ENCODE measurements around the gene TSPAN11. TPM values are rescaled to one million over a fixed set of nuclear protein-coding genes. Genes with fewer than 3 reads are reported as not detected.

TSPAN11 gene
- total and polyA plus RNA-seq, 2 experiments from 2014 or later: 5.2 to 9.6 TPM

GRCh38 chr12:30939234-30939633, 12.7 kb downstream of the TSPAN11 start:
- Histone ChIP-seq H3K27ac (no peak overlapping the region), H4K20me1 (ENCODE audit: insufficient read depth, poor library complexity, severe bottlenecking) (no peaks in the 10 kb centered on the region), H3K4me2 (no peak overlapping the region), H2AFZ (no peak overlapping the region), H3K9me3 (ENCODE audit: low read depth) (no peaks in the 10 kb centered on the region), H3K36me3 (replicated peaks; ENCODE audit: insufficient read depth, low read depth) (no peaks in the 10 kb centered on the region), H3K79me2 (no peaks in the 10 kb centered on the region), H3K4me1 (ENCODE audit: insufficient read depth) (no peaks in the 10 kb centered on the region), H3K4me3 (no peak overlapping the region), H3K27me3 (peaks cover 2% of the 10 kb centered on the region), H3K9me2 (replicated peaks; ENCODE audit: insufficient read depth) (no peaks in the 10 kb centered on the region)
- DNase-seq (ENCODE audit: low spot score): no peak
- TF ChIP-seq, protein P1, sequence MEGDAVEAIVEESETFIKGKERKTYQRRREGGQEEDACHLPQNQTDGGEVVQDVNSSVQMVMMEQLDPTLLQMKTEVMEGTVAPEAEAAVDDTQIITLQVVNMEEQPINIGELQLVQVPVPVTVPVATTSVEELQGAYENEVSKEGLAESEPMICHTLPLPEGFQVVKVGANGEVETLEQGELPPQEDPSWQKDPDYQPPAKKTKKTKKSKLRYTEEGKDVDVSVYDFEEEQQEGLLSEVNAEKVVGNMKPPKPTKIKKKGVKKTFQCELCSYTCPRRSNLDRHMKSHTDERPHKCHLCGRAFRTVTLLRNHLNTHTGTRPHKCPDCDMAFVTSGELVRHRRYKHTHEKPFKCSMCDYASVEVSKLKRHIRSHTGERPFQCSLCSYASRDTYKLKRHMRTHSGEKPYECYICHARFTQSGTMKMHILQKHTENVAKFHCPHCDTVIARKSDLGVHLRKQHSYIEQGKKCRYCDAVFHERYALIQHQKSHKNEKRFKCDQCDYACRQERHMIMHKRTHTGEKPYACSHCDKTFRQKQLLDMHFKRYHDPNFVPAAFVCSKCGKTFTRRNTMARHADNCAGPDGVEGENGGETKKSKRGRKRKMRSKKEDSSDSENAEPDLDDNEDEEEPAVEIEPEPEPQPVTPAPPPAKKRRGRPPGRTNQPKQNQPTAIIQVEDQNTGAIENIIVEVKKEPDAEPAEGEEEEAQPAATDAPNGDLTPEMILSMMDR (IDR thresholded peaks at IDR 0.05; ENCODE audit: poor library complexity): no peak
- TF ChIP-seq EZH2phosphoT487 (IDR thresholded peaks at IDR 0.05; ENCODE audit: low read depth, severe bottlenecking, unreplicated experiment) (no peak), EZH2 (IDR thresholded peaks at IDR 0.05; ENCODE audit: borderline replicate concordance) (no peak)
- WGBS (ENCODE audit: low lambda C conversion rate, missing lambda C conversion rate): 88% methylated on average over 4 of the region's 4 CpGs

- Histone ChIP-seq H3K27me3 (no peaks in the 10 kb centered on the region), H2AFZ (no peak overlapping the region), H3K9me2 (replicated peaks; ENCODE audit: insufficient read depth) (no peaks in the 10 kb centered on the region), H3K27ac (no peak overlapping the region), H4K20me1 (ENCODE audit: insufficient read depth, poor library complexity, severe bottlenecking) (no peaks in the 10 kb centered on the region), H3K79me2 (no peaks in the 10 kb centered on the region), H3K4me1 (ENCODE audit: insufficient read depth) (no peaks in the 10 kb centered on the region), H3K4me3 (no peak overlapping the region), H3K9me3 (ENCODE audit: low read depth) (no peaks in the 10 kb centered on the region), H3K36me3 (replicated peaks; ENCODE audit: insufficient read depth, low read depth) (no peaks in the 10 kb centered on the region), H3K4me2 (no peak overlapping the region)
- 83% methylated on average over 1 of the region's 1 CpG for WGBS (ENCODE audit: low lambda C conversion rate, missing lambda C conversion rate)
- TF ChIP-seq, protein P1 (IDR thresholded peaks at IDR 0.05; ENCODE audit: poor library complexity): no peak
- TF ChIP-seq EZH2phosphoT487 (IDR thresholded peaks at IDR 0.05; ENCODE audit: low read depth, severe bottlenecking, unreplicated experiment) (no peak), EZH2 (IDR thresholded peaks at IDR 0.05; ENCODE audit: borderline replicate concordance) (no peak)
- DNase-seq (ENCODE audit: low spot score): no peak
Measured at GRCh38 chr12:30942486-30942885, 15.9 kb downstream of the TSPAN11 start.

GRCh38 chr12:30942936-30943335, 16.4 kb downstream of the TSPAN11 start:
- TF ChIP-seq, protein P1 (IDR thresholded peaks at IDR 0.05; ENCODE audit: poor library complexity): no peak
- no peak for TF ChIP-seq EZH2phosphoT487 (IDR thresholded peaks at IDR 0.05; ENCODE audit: low read depth, severe bottlenecking, unreplicated experiment)
- no peak for TF ChIP-seq EZH2 (IDR thresholded peaks at IDR 0.05; ENCODE audit: borderline replicate concordance)
- H2AFZ ChIP-seq: no peak overlapping the region

More at GRCh38 chr12:30942936-30943335, 16.4 kb downstream of the TSPAN11 start:
- H3K27ac ChIP-seq: no peak overlapping the region
- no peaks in the 10 kb centered on the region for H4K20me1 ChIP-seq (ENCODE audit: insufficient read depth, poor library complexity, severe bottlenecking)
- H3K4me3 ChIP-seq: no peak overlapping the region
- no peak overlapping the region for H3K4me2 ChIP-seq
- no peaks in the 10 kb centered on the region for H3K9me2 ChIP-seq (replicated peaks; ENCODE audit: insufficient read depth)
- no peaks in the 10 kb centered on the region for H3K27me3 ChIP-seq
- no peaks in the 10 kb centered on the region for H3K36me3 ChIP-seq (replicated peaks; ENCODE audit: insufficient read depth, low read depth)
- no peaks in the 10 kb centered on the region for H3K79me2 ChIP-seq
- no peak for DNase-seq (ENCODE audit: low spot score)
- H3K4me1 ChIP-seq (ENCODE audit: insufficient read depth): no peaks in the 10 kb centered on the region
- no peaks in the 10 kb centered on the region for H3K9me3 ChIP-seq (ENCODE audit: low read depth)
- 85% methylated on average over 7 of the region's 7 CpGs for whole genome bisulfite sequencing (ENCODE audit: low lambda C conversion rate, missing lambda C conversion rate)

Measured in hepatocyte (in vitro differentiated cells).